Measurements from ENCODE around the gene BARHL1.

BARHL1 gene

DNA sequence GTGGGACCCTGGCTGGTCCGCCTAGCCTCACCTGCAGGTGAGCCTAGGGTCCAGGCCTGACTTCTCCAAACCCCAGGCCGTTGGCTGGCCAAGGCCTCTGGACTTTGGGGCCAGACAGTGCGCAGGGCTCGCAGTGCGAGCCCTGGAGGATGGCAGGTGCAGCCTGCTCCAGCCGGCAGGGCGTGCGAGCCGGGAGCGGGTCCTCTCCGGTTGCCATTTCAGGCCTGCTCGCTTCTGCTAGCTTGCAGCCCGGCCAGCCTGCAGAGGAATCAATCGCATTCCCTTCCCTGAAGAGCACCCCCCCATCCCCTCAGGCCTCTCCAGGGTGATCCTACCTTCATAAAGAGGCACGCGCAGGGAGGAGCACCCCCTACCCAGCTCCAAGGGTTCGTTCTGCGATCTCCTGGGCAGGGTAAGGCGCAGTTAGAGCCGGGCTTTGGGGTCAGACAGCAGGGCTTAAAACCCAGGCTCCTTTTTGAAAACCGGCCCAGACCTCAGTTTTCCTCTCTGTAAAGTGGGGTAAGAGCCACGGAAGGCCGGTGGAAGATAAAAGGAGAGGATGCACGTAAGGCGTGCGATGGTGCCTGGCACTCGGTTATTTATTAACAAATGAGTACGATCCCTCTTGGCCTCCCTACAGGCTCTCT, 6.2 kb downstream of the BARHL1 start:
- no peak for DNase-seq

GRCh38 chr9:132589148-132590036, 7.0 kb downstream of the BARHL1 start:
- DNase-seq: no peak

GRCh38 chr9:132590037-132590317, 7.6 kb downstream of the BARHL1 start:
- no peak for DNase-seq

DNA sequence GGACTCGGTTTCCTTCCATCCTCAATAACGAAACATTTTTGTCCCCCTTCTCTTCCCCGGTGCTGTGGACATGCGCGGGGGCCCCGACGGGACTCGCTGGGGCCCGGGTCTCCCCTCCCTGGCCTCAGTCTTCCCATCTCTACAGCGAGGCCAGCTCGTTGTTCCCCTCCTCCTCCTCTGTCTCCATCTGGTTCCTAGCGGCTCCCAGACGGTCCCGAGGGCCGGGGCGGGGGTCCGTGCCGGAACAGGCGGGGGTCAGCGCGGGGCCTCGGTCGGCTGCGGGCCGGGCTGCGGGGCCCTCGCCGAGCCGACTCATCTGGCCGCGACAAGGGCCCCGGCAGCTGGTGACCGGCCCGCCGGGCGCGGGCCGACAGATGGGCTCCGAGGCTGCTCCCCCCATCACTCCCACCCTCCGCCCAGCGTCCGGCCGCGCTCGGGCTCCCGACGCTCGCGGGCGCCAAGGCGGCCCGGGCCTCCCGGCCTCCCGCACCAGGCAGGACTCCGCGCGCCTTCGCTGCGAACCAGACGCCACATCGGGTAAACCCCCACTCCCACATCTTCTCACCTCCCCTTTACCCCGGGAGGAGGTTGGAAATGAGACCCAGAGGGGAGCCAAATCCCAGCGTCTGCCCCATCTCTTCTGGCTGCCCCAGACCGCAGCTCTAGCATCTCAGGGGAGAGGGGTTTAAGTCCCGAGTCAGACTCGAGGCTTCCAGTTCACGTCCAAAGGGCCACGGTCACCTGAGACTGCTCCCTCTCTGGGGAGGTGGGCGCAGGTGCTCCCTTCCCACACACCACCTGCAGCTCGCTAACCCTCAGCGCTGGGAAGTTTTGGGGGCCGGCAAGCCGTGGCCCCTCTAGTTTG, 8.1 kb downstream of the BARHL1 start:
- DNase-seq: no peak

DNA sequence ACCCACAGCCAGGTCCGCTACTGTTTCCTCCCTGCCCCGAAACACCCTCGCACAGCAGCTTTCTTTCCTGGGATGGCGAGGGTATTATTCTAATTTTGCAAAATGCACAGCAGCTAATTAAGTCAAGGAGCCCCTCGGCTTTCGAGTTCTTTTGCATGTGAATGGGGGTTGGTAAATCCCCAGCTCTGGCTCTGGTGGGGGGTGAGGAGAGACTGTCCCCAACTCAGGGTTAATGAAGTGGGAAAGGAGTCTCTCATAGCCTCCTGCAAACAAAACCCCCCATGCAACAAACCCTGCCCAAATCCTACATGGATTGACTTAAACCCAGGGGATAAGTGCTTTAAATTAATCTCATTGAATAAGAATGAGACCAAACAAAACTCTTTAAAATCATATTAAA, 8.8 kb downstream of the BARHL1 start:
- no peak for DNase-seq

- no peak for DNase-seq
These were observed 9.4 kb downstream of the BARHL1 start for GRCh38 chr9:132591751-132592314.

GRCh38 chr9:132592451-132592850, 10.0 kb downstream of the BARHL1 start:
- DNase-seq: no peak

GRCh38 chr9:132594412-132594811, 12.0 kb downstream of the BARHL1 start:
- DNase-seq: no peak

GRCh38 chr9:132595319-132595718, 12.9 kb downstream of the BARHL1 start:
- no peak for DNase-seq

DNA sequence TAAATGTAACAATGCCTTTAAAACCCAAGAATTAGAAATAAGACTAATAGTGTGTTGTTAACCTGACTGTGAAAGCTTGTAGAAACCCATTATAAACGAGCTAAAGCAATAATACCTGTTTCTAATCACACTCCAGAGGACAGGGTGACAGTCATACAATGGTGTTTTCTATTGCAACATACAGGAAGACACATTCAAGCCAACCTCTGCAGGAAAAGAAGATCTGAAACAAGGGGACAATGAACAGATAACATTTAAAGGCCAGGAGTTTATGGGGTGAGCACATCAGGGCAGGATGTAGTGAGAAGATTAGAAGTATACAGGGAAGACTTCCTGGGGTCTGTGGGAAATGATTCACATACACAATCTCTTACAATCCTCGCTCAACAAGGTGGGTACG, 13.8 kb downstream of the BARHL1 start:
- DNase-seq: no peak

GRCh38 chr9:132597073-132597775, 14.8 kb downstream of the BARHL1 start:
- DNase-seq: no peak

DNA sequence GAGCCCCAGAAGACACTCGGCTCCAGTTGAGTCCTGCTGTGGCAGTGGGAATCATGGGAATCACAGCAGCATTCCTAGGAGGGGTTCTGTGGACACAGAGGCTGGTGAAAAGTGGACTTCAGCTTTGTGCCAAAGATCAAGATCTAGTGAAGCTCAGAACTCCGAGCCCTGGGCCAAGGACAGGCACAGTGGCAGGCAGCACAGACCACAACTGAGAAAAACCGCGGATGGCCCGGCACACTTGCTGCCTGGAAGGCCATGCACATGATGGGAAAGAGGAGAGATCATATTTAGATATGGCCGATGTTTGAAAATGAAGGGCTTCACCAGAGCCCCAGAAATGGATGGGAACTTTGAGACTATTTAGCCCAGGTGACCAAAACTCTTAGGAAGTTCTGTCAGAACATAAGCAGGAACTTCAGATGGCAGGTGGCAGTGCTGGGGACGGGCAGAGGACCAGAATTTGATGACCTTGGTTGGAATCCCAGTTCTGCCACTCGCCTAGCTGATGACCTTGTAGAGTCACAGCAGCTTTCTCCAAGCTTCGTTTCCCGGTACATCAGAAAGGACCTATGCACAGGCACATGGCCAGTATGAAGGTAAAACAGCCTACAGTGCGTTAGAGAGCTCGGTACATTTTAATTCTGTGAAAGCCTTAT, 18.0 kb downstream of the BARHL1 start:
- no peak for DNase-seq

DNA sequence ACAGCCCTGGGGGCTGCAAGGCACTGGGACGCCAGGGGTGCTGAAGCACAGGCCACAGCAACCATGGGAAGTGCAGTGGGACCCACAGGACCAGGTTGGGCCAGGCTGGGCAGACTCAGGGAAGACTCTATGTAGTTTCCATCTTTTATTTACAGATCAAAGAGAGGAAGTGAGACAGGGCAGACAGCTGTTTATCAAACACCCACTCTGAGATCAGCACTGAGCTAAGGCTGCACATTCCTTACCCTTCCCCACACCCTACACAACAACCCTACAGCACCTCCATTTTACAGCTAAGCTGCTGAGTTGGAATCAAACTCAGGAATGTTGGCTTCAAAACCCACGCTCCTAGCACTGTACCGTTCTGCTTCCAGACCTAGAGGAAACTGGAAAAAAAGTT, 19.8 kb downstream of the BARHL1 start:
- DNase-seq: no peak

- no peak for DNase-seq
These were observed 23.0 kb downstream of the BARHL1 start for GRCh38 chr9:132605387-132605786.

GRCh38 chr9:132606066-132606465, 23.7 kb downstream of the BARHL1 start:
- no peak for DNase-seq

- DNase-seq: no peak
These were observed 26.8 kb downstream of the BARHL1 start for GRCh38 chr9:132609184-132609583.

- no peak for DNase-seq
These were observed 27.4 kb downstream of the BARHL1 start for GRCh38 chr9:132609829-132610228.

GRCh38 chr9:132610661-132611060, 28.3 kb downstream of the BARHL1 start:
- no peak for DNase-seq

DNA sequence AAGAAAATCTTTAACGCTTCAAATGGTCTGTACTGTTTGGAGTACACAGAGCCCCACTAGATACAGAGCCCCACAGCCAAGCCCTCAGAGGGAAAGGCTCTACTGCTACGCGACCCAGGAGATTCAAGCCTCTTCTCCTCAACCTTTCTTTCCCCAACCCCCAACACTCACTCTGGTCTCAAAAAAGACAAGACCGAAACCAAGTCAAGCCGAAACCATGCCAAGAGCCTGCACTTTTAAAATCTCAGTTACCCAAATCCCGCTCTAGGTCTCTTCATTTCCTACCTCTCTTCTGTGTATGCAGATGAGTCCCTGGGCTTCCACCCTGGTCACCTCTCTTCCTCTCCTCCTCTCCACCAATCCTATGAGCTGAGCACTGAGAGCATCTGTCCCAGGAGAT, 31.9 kb downstream of the BARHL1 start:
- DNase-seq: no peak

GRCh38 chr9:132615774-132616173, 33.4 kb downstream of the BARHL1 start:
- no peak for DNase-seq

DNA sequence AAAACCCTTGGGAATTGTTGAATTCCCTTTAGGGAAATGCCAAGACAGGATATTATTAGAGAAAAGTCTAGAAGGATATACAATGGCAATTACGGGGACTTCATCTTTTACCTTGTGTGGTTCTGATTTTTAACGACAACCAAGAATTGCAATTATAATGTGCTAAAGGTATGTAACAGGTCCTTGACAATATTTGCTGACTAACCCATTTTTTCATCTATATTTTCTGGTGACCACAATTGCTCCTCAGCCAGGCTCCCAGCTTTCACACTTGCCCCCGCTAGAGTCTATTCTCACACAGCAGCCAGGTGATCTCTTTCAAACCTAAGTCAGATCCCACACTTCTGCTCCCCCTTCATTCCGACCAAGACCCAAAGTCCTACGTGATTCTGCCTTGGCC, 34.3 kb downstream of the BARHL1 start:
- DNase-seq: no peak

- no peak for DNase-seq
These were observed 39.8 kb downstream of the BARHL1 start for GRCh38 chr9:132622159-132622558.

All from NCI-H510A treated with DMSO at 0.1 percent for 48 hours (cell line).